Dendritic cell treated with granulocyte-macrophage colony-stimulating factor and Interleukin-4, amounts not matched to agents 40 ng/mL and 50 ng/mL, for 4 days (primary cell): ENCODE results near the gene FTSJ3.
"Not testable (repeated sequence)": the region's sequence is repeated elsewhere in the genome, so short reads cannot be mapped to it uniquely, and the experiment has no call there.

Experiments
- H3K27ac Mint-ChIP-seq: one replicate; pipeline ENCODE4 v1.8.0; 2022; ENCODE audit warnings: mild to moderate bottlenecking, mixed read lengths
- H3K27me3 Mint-ChIP-seq: one replicate; pipeline ENCODE4 v1.8.0; 2022; ENCODE audit warnings: mild to moderate bottlenecking, mixed read lengths
- H3K36me3 Mint-ChIP-seq: one replicate; pipeline ENCODE4 v1.8.0; 2022; ENCODE audit warnings: low read depth, mixed read lengths
- H3K4me1 Mint-ChIP-seq: one replicate; pipeline ENCODE4 v1.8.0; 2022; ENCODE audit warnings: low read depth, mixed read lengths
- H3K4me3 Mint-ChIP-seq: one replicate; pipeline ENCODE4 v1.8.0; 2022; ENCODE audit warnings: mild to moderate bottlenecking, moderate library complexity, mixed read lengths
- H3K9me3 Mint-ChIP-seq: one replicate; pipeline ENCODE4 v1.8.0; 2022; ENCODE audit warnings: mixed read lengths
- intact Hi-C: fragments of 100-400 bp; cut with micrococcal nuclease; formaldehyde crosslinking; loops from one replicate; pipeline ENCODE4 v1.15.0; 2022

The FTSJ3 gene

GRCh38 chr17:63827002-63827800 lies at the start of gene FTSJ3, which contains the start of gene PSMC5:
FTSJ3 (minus strand) TSS chr17:63827663; CDS start chr17:63826902, 761 bp downstream.
PSMC5 (plus strand) TSS chr17:63827431; CDS start chr17:63827491, 60 bp downstream.
- no peaks in the 10 kb centered on the region for H3K27me3 Mint-ChIP-seq
- H3K36me3 Mint-ChIP-seq: peaks cover 88% of the 10 kb centered on the region
- intact Hi-C loops: loop anchor here (1.0 to 5.0 kb wide), 3 partner anchors 15 to 130 kb away; partner anchors contain the start of genes CCDC47, DDX42 and SMARCD2
- peak within 1 kb of the TSS; percentile 90 for H3K4me3 Mint-ChIP-seq
- H3K27ac Mint-ChIP-seq: peak within 1 kb of the TSS; percentile 94
- H3K4me1 Mint-ChIP-seq: peaks cover 53% of the 10 kb centered on the region
- no peaks in the 10 kb centered on the region for H3K9me3 Mint-ChIP-seq

GRCh38 chr17:63874693-63875092 lies 47.2 kb upstream of the FTSJ3 start:
- peaks cover 28% of the 10 kb centered on the region for H3K27me3 Mint-ChIP-seq
- intact Hi-C loops, H3K27ac Mint-ChIP-seq, H3K4me3 Mint-ChIP-seq, H3K36me3 Mint-ChIP-seq, H3K4me1 Mint-ChIP-seq, H3K9me3 Mint-ChIP-seq: not testable (repeated sequence)

- peaks cover 28% of the 10 kb centered on the region for H3K27me3 Mint-ChIP-seq
- intact Hi-C loops, H3K36me3 Mint-ChIP-seq, H3K4me3 Mint-ChIP-seq, H3K9me3 Mint-ChIP-seq, H3K27ac Mint-ChIP-seq, H3K4me1 Mint-ChIP-seq: not testable (repeated sequence)
These were observed 46.7 kb upstream of the FTSJ3 start for GRCh38 chr17:63874061-63874626.

GRCh38 chr17:63873577-63873976 lies 46.1 kb upstream of the FTSJ3 start, which contains the start of gene CSH2:
CSH2 (minus strand) TSS chr17:63873677; CDS start chr17:63873614, 63 bp downstream.
- H3K27me3 Mint-ChIP-seq: peaks cover 25% of the 10 kb centered on the region
- H3K4me1 Mint-ChIP-seq, H3K9me3 Mint-ChIP-seq, H3K4me3 Mint-ChIP-seq, H3K27ac Mint-ChIP-seq, H3K36me3 Mint-ChIP-seq, intact Hi-C loops: not testable (repeated sequence)

- H3K36me3 Mint-ChIP-seq, H3K27ac Mint-ChIP-seq, intact Hi-C loops: not testable (repeated sequence)
These were observed 44.3 kb upstream of the FTSJ3 start for GRCh38 chr17:63871646-63872365.

GRCh38 chr17:63870292-63870665 lies 42.8 kb upstream of the FTSJ3 start:
- Mint-ChIP-seq H3K27me3 (peaks cover 19% of the 10 kb centered on the region), H3K4me1 (peaks cover 12% of the 10 kb centered on the region)
- H3K36me3 Mint-ChIP-seq, H3K9me3 Mint-ChIP-seq, intact Hi-C loops, H3K4me3 Mint-ChIP-seq, H3K27ac Mint-ChIP-seq: not testable (repeated sequence)

More at GRCh38 chr17:63871646-63872365, 44.3 kb upstream of the FTSJ3 start:
- not testable (repeated sequence) for H3K9me3 Mint-ChIP-seq, H3K4me1 Mint-ChIP-seq, H3K4me3 Mint-ChIP-seq
- H3K27me3 Mint-ChIP-seq: peaks cover 21% of the 10 kb centered on the region

GRCh38 chr17:63869491-63870291 lies 42.2 kb upstream of the FTSJ3 start:
- intact Hi-C loops, H3K27ac Mint-ChIP-seq, H3K4me3 Mint-ChIP-seq, H3K9me3 Mint-ChIP-seq, H3K36me3 Mint-ChIP-seq: not testable (repeated sequence)
- peaks cover 15% of the 10 kb centered on the region for H3K27me3 Mint-ChIP-seq
- H3K4me1 Mint-ChIP-seq: peaks cover 12% of the 10 kb centered on the region

- intact Hi-C loops, H3K4me3 Mint-ChIP-seq, H3K9me3 Mint-ChIP-seq, H3K27ac Mint-ChIP-seq, H3K36me3 Mint-ChIP-seq: not testable (repeated sequence)
- peaks cover 17% of the 10 kb centered on the region for H3K27me3 Mint-ChIP-seq
- H3K4me1 Mint-ChIP-seq: peaks cover 12% of the 10 kb centered on the region
These were observed 39.2 kb upstream of the FTSJ3 start for GRCh38 chr17:63866625-63867024.

- H3K4me1 Mint-ChIP-seq: no peaks in the 10 kb centered on the region
- H3K4me3 Mint-ChIP-seq: no peak overlapping the region
- peaks cover 15% of the 10 kb centered on the region for H3K27me3 Mint-ChIP-seq
- no peak overlapping the region for H3K27ac Mint-ChIP-seq
- H3K9me3 Mint-ChIP-seq: no peaks in the 10 kb centered on the region
- intact Hi-C loops: no loop called here
- H3K36me3 Mint-ChIP-seq: no peaks in the 10 kb centered on the region
These were observed 31.8 kb upstream of the FTSJ3 start for GRCh38 chr17:63859257-63859656.

GRCh38 chr17:63856425-63856824 lies 29.0 kb upstream of the FTSJ3 start:
- H3K4me1 Mint-ChIP-seq, H3K27ac Mint-ChIP-seq, H3K36me3 Mint-ChIP-seq, H3K4me3 Mint-ChIP-seq, intact Hi-C loops, H3K9me3 Mint-ChIP-seq: not testable (repeated sequence)
- peaks cover 11% of the 10 kb centered on the region for H3K27me3 Mint-ChIP-seq

- H3K4me3 Mint-ChIP-seq: no peak overlapping the region
- H3K4me1 Mint-ChIP-seq: no peaks in the 10 kb centered on the region
- intact Hi-C loops: no loop called here
These were observed 27.7 kb upstream of the FTSJ3 start for GRCh38 chr17:63855185-63855584.

GRCh38 chr17:63854709-63855108 lies 27.2 kb upstream of the FTSJ3 start:
- peaks cover under 1% of the 10 kb centered on the region for H3K4me1 Mint-ChIP-seq
- H3K4me3 Mint-ChIP-seq: no peak overlapping the region
- H3K27ac Mint-ChIP-seq: no peak overlapping the region
- intact Hi-C loops: no loop called here
- peaks cover 10% of the 10 kb centered on the region for H3K27me3 Mint-ChIP-seq
- no peaks in the 10 kb centered on the region for H3K9me3 Mint-ChIP-seq
- no peaks in the 10 kb centered on the region for H3K36me3 Mint-ChIP-seq

More at GRCh38 chr17:63855185-63855584, 27.7 kb upstream of the FTSJ3 start:
- H3K36me3 Mint-ChIP-seq: no peaks in the 10 kb centered on the region
- no peaks in the 10 kb centered on the region for H3K9me3 Mint-ChIP-seq
- peaks cover 10% of the 10 kb centered on the region for H3K27me3 Mint-ChIP-seq
- no peak overlapping the region for H3K27ac Mint-ChIP-seq

GRCh38 chr17:63853260-63853659 lies 25.8 kb upstream of the FTSJ3 start:
- Mint-ChIP-seq H3K9me3 (peaks cover 1% of the 10 kb centered on the region), H3K27me3 (peaks cover 7% of the 10 kb centered on the region), H3K4me3 (no peak overlapping the region), H3K4me1 (peaks cover 10% of the 10 kb centered on the region), H3K27ac (no peak overlapping the region), H3K36me3 (no peaks in the 10 kb centered on the region)
- intact Hi-C loops: no loop called here
